SU-DHL-6 (cell line): ENCODE data around the gene DIPK1A.

ENCODE experiments used
- CTCF ChIP-seq: fragments of 200-600 bp; sonication (generic); IDR thresholded peaks from one replicate; pipeline ENCODE4 v1.5.1; 2017; ENCODE audit warnings: antibody characterized with exemption, mild to moderate bottlenecking, low read length, moderate library complexity; ENCODE audit not compliant: insufficient read depth, poor library complexity, severe bottlenecking
- EZH2phosphoT487 ChIP-seq: fragments of 200-600 bp; sonication (generic), shearing (Covaris generic); conservative IDR thresholded peaks from 2 replicates; pipeline ENCODE4 v1.6.1; 2018; ENCODE audit warnings: mild to moderate bottlenecking, antibody characterized with exemption, low read length, moderate library complexity, mixed read lengths

GRCh38 chr1:92877792-92878191 lies 83.5 kb downstream of the DIPK1A start:
- TF ChIP-seq CTCF = no peak
- TF ChIP-seq EZH2phosphoT487 = no peak
